ENCODE data around the gene ZFAND6. TPM values are rescaled to one million over a fixed set of nuclear protein-coding genes. Genes with fewer than 3 reads are reported as not detected.

ZFAND6 gene
- total RNA-seq, 2 donors from 2014 or later, result 85.1 to 146 TPM

GRCh38 chr15:80026754-80027153 is 32.7 kb upstream of the ZFAND6 start:
- no peak for TF ChIP-seq CTCF (IDR thresholded peaks at IDR 0.05)
- no peaks in the 10 kb centered on the region for H3K36me3 ChIP-seq
- no peaks in the 10 kb centered on the region for H3K9me3 ChIP-seq
- DNase-seq (ENCODE audit: low spot score), result no peak
- no peak overlapping the region for H3K27ac ChIP-seq
- H3K27me3 ChIP-seq, result no peaks in the 10 kb centered on the region
- H3K4me3 ChIP-seq, result no peak overlapping the region
- no peaks in the 10 kb centered on the region for H3K4me1 ChIP-seq

GRCh38 chr15:80028937-80029336 is 30.5 kb upstream of the ZFAND6 start:
- no peak for TF ChIP-seq CTCF (IDR thresholded peaks at IDR 0.05)
- H3K27me3 ChIP-seq, result no peaks in the 10 kb centered on the region
- H3K4me3 ChIP-seq, result no peak overlapping the region
- H3K36me3 ChIP-seq, result no peaks in the 10 kb centered on the region
- DNase-seq (ENCODE audit: low spot score), result no peak
- H3K9me3 ChIP-seq, result no peaks in the 10 kb centered on the region
- peaks cover 0 to 12% of the 10 kb centered on the region in 2 donors for H3K4me1 ChIP-seq
- no peak overlapping the region for H3K27ac ChIP-seq

DNA sequence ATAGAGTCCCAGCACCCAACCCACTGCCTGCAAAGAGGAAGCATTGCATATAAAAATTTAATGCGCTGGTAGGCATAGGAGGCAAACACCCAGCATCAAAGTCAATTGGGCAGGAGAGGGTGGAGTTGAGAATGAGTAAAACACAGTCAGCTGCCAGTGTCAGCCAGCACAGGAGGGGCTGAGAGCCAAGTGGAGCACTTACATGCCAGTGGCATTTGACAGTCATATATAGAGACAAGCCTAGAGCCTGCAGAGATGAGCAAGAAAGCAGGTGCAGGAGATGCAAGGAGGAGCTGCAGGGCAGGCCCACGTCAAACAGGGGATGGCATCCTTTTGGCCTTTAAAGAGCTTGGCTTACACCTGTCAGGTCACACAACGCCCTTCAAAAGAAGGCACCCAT is 27.6 kb upstream of the ZFAND6 start:
- no peak for TF ChIP-seq CTCF (IDR thresholded peaks at IDR 0.05)
- H3K4me3 ChIP-seq, result no peak overlapping the region
- H3K27me3 ChIP-seq, result no peaks in the 10 kb centered on the region
- H3K9me3 ChIP-seq, result no peaks in the 10 kb centered on the region
- DNase-seq (ENCODE audit: low spot score), result no peak
- peaks cover 0 to 12% of the 10 kb centered on the region in 2 donors for H3K4me1 ChIP-seq
- H3K36me3 ChIP-seq, result no peaks in the 10 kb centered on the region
- no peak overlapping the region for H3K27ac ChIP-seq

GRCh38 chr15:80034629-80035028 is 24.8 kb upstream of the ZFAND6 start:
- Histone ChIP-seq H3K27me3 (no peaks in the 10 kb centered on the region), H3K4me1 (peaks cover 0 to 12% of the 10 kb centered on the region in 2 donors), H3K27ac (no peak overlapping the region), H3K9me3 (no peaks in the 10 kb centered on the region), H3K4me3 (no peak overlapping the region), H3K36me3 (no peaks in the 10 kb centered on the region)
- DNase-seq (ENCODE audit: low spot score), result no peak
- TF ChIP-seq CTCF (IDR thresholded peaks at IDR 0.05), result no peak

GRCh38 chr15:80036071-80036470 is 23.4 kb upstream of the ZFAND6 start:
- H3K27ac ChIP-seq, result no peak overlapping the region
- H3K27me3 ChIP-seq, result no peaks in the 10 kb centered on the region
- H3K4me3 ChIP-seq, result no peak overlapping the region
- H3K9me3 ChIP-seq, result no peaks in the 10 kb centered on the region
- H3K36me3 ChIP-seq, result no peaks in the 10 kb centered on the region
- peaks cover 0 to 12% of the 10 kb centered on the region in 2 donors for H3K4me1 ChIP-seq
- no peak for DNase-seq (ENCODE audit: low spot score)
- TF ChIP-seq CTCF (IDR thresholded peaks at IDR 0.05), result no peak

- Histone ChIP-seq H3K27me3 (no peaks in the 10 kb centered on the region), H3K27ac (no peak overlapping the region), H3K4me1 (no peaks in the 10 kb centered on the region), H3K4me3 (no peak overlapping the region), H3K36me3 (no peaks in the 10 kb centered on the region), H3K9me3 (no peaks in the 10 kb centered on the region)
- TF ChIP-seq CTCF (IDR thresholded peaks at IDR 0.05), result no peak
- no peak for DNase-seq (ENCODE audit: low spot score)
Observed at GRCh38 chr15:80041494-80042253, 17.8 kb upstream of the ZFAND6 start.

Data from right atrium auricular region (tissue), 2 donors.